CD4-positive, alpha-beta T cell treated with Interleukin-15 for 1 hour (primary cell): Measurements from ENCODE around the gene KYNU.
"Not testable (repeated sequence)": the region's sequence is repeated elsewhere in the genome, so short reads cannot be mapped to it uniquely, and the experiment has no call there.

Experiments
- DNase-seq: peaks from one replicate; pipeline ENCODE4 v3.0.0-alpha.2; 2020

KYNU gene

DNA sequence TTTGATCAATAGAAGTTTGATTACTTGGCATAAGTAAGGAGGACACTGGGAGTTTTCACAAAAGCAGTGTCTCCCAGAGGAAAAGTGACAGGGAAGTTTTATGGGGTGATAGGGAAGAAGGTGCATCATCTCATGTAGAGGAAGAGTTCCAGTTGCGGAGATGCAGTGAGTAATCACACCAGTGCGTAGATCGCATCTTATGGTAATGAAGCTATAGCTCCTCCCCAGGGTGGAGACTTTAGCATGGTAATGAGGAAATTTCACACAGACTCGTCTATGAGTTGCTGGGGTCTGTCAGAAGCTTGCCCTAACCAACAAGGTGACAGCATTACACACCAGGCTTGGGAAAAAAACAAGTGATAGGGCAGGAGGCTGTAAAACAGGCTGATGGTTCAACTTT, 49.0 kb downstream of the KYNU start:
- DNase-seq: no peak

DNA sequence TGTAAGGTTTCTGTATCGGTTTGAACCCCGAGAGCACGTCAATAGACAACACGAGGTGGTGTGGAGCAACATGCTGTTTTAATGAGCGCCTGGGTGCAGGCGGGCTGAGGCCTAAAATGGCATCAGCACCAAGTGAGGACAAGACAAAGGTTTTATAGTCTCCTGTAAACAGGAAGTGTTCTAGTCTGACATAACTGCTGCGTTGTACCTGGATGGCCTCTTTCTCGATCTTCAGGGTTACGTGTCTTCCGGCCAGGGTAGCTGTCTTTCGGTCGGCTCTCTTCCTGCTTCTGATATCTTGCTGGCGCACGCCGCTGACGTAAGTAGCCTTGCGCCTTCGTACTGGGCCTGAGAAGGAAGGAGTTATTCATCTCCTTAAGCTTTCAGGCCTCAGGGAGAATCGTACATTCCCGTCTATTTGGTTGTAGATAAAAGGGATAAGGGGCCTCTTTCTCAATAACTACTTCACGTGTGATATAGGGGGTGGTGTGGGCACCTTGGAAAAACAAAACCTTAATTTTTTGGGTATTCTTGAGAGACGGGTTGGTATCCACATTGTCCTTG, 53.5 kb downstream of the KYNU start:
- no peak for DNase-seq

DNA sequence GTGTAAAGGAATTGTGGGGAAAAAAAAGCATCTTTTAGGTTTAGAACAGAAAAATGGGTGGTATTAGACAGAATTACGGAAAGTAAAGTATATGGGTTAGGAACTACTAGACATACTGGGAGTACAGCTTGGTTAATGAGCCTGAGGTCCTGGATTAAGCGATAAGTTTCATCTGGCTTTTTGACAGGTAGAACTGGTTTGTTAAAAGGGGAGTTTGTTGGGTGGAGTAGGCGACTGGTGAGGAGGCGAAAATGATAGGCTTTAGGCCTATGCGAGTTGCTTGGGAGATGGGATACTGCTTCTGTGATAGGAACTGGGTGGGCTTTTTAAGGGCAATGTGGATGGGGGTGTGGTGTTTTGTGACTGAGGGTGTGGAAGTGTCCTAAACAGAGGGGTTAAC, 56.5 kb downstream of the KYNU start:
- DNase-seq: no peak

DNA sequence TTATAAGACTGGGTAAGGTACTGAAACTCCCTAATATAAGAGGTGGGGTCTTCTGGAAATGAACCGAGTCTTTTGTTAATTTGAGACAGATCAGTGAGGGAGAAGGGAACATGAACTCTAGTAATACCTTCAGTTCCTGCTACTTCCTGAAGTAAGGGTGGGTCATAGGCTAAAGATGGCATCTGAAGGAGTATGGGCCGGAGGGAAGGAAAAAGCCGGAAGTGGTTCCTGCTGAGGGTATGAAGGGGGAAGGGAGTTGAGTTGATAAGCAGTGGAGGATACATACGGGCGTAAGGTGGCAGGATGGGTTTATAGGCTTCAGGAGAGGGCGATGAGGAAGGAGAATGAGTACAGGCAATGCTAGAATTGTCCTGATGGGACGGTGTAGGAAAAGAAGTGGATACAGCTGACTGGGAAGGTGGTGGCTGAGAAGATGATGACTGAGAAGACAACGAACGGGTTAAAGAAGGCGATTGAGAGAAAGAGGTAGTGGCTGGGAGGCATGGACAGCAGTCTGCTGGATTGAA, 58.2 kb downstream of the KYNU start:
- DNase-seq: no peak

DNA sequence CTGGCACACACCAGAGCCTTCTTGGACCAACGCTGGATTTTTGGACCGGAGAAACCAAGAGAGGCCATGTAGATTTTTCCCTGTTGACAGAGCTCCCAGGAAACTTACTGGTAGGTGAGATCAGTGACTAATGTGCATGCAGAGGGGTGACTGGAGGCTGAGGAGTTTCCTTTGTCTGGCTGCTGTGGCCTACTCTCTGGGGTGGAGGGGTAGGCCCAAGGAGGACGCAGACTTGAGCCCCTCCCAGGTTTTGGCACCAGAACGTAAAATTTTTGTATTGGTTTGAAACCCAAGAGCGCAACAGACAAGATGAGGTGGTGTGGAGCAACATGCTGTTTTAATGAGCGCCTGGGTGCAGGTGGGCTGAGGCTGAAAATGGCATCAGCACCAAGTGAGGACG, 59.2 kb downstream of the KYNU start:
- DNase-seq: no peak

DNA sequence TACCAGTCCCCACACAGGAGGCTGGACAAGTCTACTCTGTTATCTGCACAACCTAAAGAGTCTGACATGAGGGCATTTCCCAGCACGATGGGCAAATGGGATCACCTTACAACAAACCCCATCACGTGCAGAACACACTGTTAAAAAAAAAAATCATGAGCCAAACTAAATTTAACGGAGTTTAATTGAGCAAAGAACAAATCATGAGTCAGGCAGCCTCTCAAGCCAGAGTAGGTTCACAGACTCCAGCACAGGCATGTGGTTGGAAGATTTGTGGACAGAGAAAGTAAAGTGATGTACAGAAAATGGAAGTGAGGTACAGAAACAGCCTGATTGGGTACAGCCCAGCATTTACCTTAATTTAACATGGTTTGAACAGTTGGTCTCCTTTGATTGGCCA, 59.9 kb downstream of the KYNU start:
- DNase-seq: no peak

DNA sequence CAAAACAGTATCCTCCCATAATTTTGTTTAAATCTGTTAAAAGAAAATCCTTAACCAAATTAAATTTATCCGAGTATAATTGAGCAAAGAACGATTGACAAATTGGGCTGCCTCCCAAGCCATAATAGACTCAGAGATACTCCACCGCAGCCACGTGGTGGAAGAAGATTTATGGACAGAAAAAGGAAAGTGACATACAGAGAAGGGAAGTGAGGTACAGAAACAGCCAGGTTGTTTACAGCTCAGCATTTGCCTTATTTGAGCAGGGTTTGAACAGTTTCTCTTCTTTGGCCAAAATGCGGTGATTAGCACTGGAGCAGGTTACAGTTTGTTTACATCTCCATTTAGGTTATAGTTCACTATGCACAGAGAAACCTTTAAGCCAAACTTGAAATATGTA, 60.8 kb downstream of the KYNU start:
- no peak for DNase-seq

DNA sequence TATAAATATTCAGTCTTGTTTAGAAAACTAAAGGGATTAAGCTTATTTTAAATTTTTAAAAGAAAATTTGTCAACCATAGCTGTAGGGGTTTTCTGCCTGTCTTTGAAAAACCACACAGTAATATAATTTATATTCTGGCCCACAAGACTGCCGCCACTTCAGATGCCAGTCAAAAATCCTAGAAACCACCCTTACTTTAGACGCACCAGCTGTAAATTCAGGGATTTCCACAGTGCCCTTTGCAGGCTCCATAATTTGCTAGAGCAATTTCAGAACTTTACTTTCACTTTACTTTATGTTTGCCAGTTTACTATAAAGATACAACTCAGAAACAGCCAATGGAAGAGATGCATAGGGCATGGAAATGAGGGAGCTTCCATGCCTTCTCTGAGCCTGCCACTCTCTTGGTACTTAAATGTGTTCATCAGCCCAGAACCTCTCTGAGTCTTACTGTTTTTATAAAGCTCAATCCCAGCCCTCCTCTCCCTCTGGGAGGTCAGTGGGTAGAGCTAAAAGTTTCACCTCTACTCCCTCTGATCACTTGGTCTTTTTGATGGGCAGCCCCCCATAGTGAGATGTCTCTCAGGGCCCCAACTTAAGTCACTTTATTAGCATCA, 63.3 kb downstream of the KYNU start:
- DNase-seq: no peak

DNA sequence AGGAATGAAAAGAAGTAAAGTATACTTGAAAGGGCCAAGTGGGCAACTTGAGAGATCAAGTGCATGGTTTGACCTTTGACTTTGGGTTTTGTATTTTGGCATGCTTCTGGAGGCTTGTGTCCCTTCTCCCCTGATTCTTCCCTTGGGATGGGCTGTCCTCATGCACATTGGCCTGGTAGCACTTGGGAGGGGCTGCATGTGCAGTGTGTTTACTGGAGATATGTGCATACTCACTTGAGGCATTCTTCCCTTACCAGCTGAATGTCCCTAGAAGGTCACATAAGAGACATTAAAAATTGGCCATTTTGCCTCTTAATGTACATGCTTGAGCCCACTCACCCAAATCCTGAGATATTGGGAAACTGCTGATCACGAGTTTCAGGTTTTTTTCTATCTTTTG, 65.2 kb downstream of the KYNU start:
- DNase-seq: no peak

DNA sequence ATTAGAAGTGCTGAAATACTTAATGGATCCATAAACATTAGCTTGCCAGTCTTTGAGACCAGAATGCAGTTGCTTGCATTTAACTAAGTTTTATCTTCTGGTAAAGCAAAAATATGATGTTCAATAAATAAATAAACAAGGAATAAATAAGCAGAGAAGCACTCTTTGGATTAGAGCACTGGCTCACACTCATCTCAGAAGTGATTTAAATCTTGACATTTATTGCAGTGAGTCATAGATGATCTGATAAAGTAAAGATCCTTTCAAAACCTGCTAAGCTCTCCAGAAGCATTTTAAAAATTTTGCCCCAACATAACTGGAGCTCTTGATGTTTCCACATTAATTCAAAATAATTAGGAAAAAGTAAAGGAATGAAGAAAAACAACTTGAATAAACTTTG, 66.8 kb downstream of the KYNU start:
- DNase-seq: no peak

DNA sequence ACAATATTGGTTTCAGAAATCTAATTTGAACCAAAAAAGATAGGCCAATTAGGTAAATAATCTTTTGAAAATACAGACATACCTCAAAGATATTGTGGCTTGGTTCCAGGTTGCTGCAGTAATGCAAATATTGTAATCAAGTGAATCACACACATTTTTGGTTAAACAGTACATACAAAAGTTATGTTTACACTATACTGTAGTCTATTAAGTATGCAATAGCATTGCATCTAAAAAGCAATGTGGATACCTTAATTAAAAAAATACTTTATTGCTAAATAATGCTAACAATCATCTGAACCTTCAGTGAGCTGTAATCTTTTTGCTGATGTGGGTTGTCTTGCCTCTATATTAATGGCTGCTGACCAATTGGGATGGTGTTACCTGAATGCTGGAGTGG, 67.3 kb downstream of the KYNU start:
- DNase-seq: no peak

DNA sequence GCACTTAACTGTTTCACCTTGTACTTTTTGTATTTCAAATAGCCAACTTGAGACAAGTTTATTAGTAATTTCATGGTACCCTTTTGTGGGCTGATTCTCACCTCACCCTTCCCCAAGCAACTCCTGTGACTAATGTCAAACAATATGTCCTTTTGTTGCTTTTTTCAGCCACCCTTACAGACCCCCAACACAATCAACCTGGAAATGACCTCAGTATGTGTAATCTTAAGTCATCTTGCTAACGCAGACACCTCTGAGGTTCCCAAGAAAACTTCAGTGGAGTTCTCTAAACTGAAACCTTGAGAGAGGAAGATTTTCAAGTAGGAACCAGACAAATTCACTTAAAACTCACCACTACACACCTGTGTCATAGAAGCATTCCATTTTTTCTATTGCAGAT, 69.5 kb downstream of the KYNU start:
- no peak for DNase-seq

DNA sequence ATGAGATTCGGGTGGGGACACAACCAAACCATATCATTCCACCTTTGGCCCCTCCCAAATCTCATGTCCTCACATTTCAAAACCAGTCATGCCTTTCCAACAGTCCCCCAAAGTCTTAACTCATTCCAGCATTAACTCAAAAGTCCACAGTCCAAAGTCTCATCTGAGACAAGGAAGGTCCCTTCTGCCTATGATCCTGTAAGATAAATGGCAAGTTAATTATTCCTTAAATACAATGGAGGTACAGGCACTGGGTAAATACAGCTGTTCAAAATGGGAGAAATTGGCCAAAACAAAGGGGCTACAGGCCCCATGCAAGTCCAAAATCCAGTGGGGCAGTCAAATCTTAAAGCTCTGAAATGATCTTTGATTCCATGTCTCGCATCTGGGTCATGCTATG, 71.3 kb downstream of the KYNU start:
- not testable (repeated sequence) for DNase-seq

DNA sequence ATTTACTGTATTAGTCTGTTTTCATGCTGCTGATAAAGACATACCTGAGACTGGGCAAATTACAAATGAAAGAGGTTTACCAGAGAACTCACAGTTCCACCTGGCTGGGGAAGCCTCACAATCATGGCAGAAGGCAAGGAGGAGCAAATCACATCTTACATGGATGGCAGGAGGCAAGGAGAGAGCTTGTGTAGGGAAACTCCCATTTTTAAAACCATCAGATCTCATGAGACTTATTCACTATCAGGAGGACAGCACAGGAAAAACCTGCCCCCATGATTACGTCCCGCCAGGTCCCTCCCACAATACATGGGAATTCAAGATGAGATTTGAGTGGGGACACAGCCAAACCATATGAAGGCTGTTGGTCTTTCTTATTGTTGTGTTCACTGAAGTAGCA, 72.9 kb downstream of the KYNU start:
- not testable (repeated sequence) for DNase-seq

DNA sequence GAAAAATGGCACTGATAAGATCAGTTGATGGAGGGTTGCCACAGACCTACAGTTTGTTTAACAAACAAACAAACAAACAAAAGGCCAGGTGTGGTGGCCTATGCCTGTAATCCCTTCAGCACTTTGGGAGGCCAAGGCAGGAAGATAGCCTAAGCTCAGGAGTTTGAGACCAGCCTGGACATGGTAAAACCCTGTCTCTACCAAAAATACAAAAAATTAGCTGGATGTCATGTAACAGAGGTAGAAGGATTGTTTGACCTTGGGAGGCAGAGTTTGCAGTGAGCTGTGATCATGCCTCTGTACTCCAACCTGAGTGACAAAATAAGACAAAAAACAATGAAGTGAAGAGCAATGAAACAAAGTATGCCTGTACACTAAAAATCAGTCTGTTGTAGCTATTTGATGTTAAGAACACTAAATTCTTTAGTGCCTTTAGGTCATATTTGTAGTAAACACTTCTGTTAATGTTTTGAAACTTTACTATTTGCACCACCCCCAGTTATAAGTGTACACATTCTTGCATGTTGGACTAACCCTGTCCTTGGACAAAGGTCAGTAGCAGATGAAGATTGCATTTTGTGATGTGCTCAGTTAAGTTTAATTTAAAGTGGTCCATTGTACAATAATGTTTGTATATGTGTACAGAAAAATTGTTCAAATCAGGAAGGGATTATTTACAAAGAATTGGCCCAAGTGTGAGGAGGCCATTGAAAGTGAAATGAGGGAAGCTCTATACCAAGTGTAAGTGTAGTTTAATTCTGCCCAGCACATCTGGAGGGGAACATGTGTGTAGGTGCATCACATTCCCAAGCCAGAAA, 73.9 kb downstream of the KYNU start:
- no peak for DNase-seq

DNA sequence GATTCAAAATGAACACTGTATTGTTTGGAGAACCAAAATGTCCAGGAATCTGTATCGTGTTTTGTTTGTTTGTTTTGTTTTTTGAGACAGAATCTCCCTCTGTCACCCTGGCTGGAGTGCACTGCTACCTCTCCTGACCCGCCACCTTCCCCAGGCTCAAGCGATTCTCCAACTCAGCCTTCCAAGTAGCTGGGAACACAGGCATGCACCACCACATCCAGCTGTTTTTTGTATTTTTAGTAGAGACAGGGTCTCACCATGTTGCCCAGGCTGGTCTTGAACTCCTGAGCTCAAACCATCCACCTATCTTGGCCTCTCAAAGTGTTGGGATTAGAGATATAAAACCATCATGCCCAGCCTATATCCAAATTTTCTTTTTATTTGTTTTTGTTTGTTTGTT, 74.6 kb downstream of the KYNU start:
- no peak for DNase-seq

DNA sequence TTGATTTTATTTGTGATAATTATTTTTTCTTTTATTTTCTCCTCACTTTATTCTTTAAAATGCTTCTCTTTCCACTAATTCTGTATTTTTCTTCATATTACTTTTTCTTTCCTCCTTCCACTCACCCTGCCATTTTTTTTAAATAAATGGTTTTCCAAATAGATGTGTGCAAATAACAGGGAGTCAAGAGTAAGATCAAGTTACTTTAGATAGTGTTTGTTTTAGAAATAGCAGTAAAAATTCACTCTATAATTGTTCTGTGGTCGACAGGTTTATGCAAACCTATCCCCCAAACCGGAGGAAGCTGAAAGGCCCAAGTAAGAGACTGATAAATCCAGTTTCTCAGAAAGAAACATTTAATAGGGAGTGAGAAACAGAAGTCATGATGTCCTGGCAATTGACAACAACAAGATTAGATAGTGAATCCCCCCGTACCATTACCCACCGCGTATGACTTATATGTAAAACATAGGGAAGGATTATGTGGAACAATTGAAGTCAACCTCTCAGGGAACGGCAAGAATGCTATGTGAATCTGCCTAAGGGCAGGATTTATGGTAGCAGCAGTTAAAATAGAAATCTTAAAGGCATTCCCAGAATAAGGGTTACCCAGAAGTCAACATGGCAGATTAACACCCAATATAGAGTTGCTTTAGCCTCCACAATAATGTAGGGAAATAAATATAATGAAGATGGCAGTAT, 75.5 kb downstream of the KYNU start:
- DNase-seq: no peak

DNA sequence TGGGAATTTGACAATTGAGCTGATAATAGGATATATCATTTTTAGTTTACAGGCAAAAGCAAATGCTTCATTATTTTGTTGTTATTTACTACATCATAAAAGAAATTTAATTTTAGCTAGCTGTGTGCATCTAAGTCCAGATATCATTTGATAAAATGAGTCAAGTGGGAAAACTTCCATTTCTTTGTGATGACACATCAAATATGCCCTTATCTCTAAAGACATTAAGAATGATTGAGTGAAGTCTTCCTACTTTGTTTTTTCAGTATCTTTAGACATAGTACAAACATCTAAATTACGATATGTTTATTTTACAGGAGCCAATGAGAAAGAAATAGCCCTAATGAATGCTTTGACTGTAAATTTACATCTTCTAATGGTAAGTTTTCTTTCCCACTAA, 77.0 kb downstream of the KYNU start:
- no peak for DNase-seq

DNA sequence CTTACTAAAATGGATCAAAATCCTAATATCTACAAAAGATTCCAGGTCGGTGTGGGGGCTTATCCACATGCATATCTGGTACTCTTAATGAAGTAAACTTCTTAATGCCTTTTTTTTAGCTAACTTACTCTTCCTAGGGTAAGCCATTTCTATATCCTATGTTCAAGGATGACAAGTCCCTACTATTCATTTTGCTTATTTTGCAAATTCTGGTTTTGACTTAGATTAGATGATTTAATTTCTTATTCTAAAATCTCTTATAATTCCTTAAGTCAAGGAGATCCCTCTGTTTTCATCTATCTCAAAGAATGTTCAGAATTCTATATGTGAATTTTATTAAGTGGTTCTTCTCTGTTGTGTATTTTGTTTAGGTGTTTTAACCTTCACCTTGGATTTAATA, 79.7 kb downstream of the KYNU start:
- no peak for DNase-seq

DNA sequence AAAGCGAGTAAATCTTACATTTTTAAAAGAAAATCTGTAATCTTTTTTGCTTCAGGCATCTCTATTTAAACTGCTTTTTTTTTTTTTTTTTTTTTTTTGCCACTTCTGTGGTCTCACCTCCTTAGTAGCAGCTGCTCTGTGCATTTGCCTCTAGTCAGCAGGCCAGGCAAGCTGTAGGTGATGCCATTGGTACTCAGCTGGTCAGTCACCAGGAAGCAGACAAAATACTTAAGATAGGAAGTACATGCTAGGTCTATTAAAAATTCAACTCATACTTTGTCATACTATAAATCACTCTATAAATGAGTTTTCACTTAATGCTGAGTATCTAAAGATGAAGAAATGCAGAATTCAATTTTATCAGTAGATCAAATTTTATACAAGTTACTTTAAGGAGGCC, 83.7 kb downstream of the KYNU start:
- no peak for DNase-seq

DNA sequence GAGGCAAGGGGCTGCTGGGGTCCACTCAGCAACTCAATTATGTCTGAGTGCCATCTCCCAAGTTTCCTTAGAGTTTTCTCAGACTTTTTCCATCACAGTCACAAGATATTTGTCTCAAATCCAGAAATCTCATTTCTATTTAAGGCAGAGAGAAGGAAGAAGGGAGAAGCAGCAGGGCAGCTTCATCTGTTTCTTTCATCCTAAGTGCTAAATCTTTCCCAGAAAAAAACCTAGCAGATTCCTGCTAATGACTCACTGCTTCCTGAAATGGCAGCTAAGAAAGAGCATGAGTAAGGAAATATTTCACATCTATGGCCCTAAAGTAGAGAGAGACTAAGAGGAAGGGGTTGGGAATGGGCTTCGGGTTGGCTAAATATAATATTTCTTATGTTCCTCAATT, 88.0 kb downstream of the KYNU start:
- DNase-seq: no peak

DNA sequence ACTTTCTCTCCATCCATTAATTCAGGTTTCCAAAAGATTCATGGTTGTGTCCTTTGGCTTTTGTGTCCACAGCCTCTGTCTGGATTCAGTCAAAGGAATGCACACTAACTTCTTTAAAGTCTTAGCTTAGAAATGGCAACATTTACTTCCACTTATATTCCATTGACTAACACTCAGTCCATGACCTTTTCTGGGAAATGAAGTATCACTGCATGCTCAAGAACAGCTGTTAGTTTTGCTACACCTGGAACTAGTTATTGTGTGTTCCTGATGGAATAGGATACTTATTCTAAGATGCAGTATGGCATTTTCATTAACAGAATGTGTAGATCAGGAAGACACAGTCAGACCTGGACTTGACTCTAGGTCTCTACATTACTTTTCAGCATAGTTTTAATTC, 88.8 kb downstream of the KYNU start:
- no peak for DNase-seq

DNA sequence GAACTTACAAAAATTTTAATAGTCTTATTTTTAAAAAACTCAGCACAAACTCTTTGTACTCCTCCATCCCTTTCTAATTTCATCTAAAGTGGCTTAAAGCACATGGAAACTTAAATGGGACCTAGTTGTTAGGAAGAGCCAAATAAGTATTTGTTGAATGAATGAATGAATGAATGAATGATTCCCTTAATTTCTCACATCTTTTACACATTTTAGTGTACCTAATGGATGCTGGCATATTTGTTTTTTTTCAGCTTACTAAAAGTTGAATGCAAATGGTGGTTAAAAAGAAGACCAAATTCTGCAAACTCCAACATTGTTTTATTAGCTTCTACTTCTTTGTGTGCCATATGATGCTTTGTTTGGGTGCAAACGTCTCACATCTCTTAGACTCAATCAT, 89.6 kb downstream of the KYNU start:
- DNase-seq: no peak
